Measurements from ENCODE around the gene LGALS8.

DNA sequence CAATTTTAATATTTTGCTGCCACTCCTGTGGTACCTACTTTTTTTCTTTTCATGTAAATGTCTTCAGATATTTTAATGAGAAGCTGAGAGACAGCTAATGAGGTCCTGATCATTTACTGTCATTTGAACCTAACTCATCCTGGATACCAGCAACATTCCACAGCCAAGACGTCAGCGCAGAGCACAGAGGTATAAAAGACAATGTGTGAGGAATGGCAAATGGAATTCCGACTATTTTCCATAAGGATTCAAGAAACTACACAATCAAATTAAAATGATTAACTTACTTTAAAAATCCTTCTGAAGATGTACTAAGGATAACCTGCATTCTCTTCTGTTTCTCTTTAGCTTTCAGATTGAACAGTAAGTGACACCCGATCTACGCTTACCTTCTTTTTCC, 41.7 kb downstream of the LGALS8 start:
- no peak for TF ChIP-seq TCF7L2 (IDR thresholded peaks at IDR 0.05; ENCODE audit: borderline replicate concordance, extremely low read depth, insufficient read depth, insufficient read length)
- TF ChIP-seq FOSL1 (IDR thresholded peaks at IDR 0.05; ENCODE audit: low read depth) = no peak
- TF ChIP-seq, protein P1, sequence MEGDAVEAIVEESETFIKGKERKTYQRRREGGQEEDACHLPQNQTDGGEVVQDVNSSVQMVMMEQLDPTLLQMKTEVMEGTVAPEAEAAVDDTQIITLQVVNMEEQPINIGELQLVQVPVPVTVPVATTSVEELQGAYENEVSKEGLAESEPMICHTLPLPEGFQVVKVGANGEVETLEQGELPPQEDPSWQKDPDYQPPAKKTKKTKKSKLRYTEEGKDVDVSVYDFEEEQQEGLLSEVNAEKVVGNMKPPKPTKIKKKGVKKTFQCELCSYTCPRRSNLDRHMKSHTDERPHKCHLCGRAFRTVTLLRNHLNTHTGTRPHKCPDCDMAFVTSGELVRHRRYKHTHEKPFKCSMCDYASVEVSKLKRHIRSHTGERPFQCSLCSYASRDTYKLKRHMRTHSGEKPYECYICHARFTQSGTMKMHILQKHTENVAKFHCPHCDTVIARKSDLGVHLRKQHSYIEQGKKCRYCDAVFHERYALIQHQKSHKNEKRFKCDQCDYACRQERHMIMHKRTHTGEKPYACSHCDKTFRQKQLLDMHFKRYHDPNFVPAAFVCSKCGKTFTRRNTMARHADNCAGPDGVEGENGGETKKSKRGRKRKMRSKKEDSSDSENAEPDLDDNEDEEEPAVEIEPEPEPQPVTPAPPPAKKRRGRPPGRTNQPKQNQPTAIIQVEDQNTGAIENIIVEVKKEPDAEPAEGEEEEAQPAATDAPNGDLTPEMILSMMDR (IDR thresholded peaks at IDR 0.05 in 2 of 3, conservative IDR thresholded peaks at IDR 0.05 in 1 of 3; ENCODE audit: borderline replicate concordance in 1 of 3, insufficient read depth in 1 of 3, low read depth in 2 of 3, low read length in 2 of 3) = no peak
- no peak for TF ChIP-seq POLR2AphosphoS5 (IDR thresholded peaks at IDR 0.05; ENCODE audit: low read depth, low read length)
- no peak for TF ChIP-seq EZH2 (IDR thresholded peaks at IDR 0.05)
- TF ChIP-seq JUND (IDR thresholded peaks at IDR 0.05) = no peak
- TF ChIP-seq POLR2A (IDR thresholded peaks at IDR 0.05; ENCODE audit: borderline replicate concordance, extremely low read depth, insufficient read depth, insufficient read length) = no peak
- TF ChIP-seq, protein P2, sequence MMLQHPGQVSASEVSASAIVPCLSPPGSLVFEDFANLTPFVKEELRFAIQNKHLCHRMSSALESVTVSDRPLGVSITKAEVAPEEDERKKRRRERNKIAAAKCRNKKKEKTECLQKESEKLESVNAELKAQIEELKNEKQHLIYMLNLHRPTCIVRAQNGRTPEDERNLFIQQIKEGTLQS (IDR thresholded peaks at IDR 0.05) = no peak
- TF ChIP-seq ELF1 (IDR thresholded peaks at IDR 0.05; ENCODE audit: borderline replicate concordance, low read depth) = no peak
- TF ChIP-seq RAD21 (IDR thresholded peaks at IDR 0.05; ENCODE audit: low read depth) = no peak
- TF ChIP-seq, protein P3, sequence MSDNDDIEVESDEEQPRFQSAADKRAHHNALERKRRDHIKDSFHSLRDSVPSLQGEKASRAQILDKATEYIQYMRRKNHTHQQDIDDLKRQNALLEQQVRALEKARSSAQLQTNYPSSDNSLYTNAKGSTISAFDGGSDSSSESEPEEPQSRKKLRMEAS (IDR thresholded peaks at IDR 0.05) = no peak
- TF ChIP-seq EZH2phosphoT487 (IDR thresholded peaks at IDR 0.05; ENCODE audit: borderline replicate concordance) = no peak
- no peak for TF ChIP-seq YY1 (IDR thresholded peaks at IDR 0.05; ENCODE audit: extremely low read depth, insufficient replicate concordance, low read depth, low read length)
- TF ChIP-seq ZNF274 (IDR thresholded peaks at IDR 0.05; ENCODE audit: low read depth, low read length) = no peak
